ENCODE data around the gene IQGAP2. TPM values are rescaled to one million over a fixed set of nuclear protein-coding genes. Genes with fewer than 3 reads are reported as not detected.

The IQGAP2 gene
- total and polyA plus RNA-seq, 3 donors from 2014 or later, result 33.5 to 78.6 (median 60.2) TPM

- Histone ChIP-seq H3K36me3 (ENCODE audit: low read depth, missing control alignments) (no peaks in the 10 kb centered on the region), H3K4me3 (no peak overlapping the region), H3K27me3 (no peaks in the 10 kb centered on the region), H3K4me1 (no peaks in the 10 kb centered on the region), H3K9me3 (no peaks in the 10 kb centered on the region), H3K27ac (no peak overlapping the region)
- DNase-seq, result no peak
- 94% methylated on average over 5 of the region's 5 CpGs for WGBS, 2 donors
- TF ChIP-seq POLR2A (IDR thresholded peaks at IDR 0.05), result no peak
- intact Hi-C loops (cut with DNase I; ENCODE audit: low total_unique reads), result no loop called here
Observed at GRCh38 chr5:76620166-76620565, 217.1 kb downstream of the IQGAP2 start.

- H3K4me1 ChIP-seq, result no peaks in the 10 kb centered on the region
- H3K27me3 ChIP-seq, result no peaks in the 10 kb centered on the region
- no peaks in the 10 kb centered on the region for H3K9me3 ChIP-seq
- 92 to 94% methylated on average over 5 of the region's 5 CpGs for WGBS, 2 donors
- TF ChIP-seq CTCF (IDR thresholded peaks at IDR 0.05) (no peak), POLR2A (IDR thresholded peaks at IDR 0.05) (no peak)
- H3K27ac ChIP-seq, result no peak overlapping the region
- intact Hi-C loops (cut with DNase I; ENCODE audit: low total_unique reads), result no loop called here
- no peaks in the 10 kb centered on the region for H3K36me3 ChIP-seq (ENCODE audit: low read depth, missing control alignments)
- no peak overlapping the region for H3K4me3 ChIP-seq
- no peak for DNase-seq
Observed at GRCh38 chr5:76622076-76622475, 219.0 kb downstream of the IQGAP2 start.

DNA sequence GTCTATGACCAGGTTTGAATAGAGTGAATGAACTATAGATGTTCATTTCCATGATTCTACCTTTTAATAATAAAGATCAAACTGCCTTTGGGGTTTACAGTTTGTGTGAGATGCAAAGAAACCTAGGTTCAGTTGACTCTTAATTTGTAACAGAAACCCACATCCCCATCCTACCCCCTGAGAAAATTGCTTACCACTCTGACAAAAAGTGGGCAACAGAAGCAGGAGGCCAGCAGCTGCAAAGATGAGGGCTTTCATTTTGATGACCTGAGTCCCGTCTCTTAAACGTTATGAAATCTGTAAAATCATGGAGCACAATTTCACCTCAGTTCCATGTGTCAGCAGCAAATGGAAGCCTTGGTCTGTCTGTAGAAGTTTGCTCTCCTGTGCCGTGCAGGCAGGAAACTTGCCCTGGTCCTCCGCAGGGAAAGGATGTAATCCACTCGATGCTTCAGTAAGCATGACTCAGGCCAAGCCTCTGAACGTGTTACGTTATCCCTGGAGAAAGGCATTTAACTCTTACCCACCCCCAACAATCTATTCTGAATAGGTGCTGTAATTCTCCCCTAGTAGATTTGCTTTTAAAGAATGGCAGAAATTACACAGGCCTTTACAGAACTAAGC lies 220.0 kb downstream of the IQGAP2 start, which contains the start of gene F2RL2:
TSS of gene F2RL2 (minus strand) at position 431 of the 624 bp plus-strand sequence. CDS start at position 258, 173 bp downstream.
- no peaks in the 10 kb centered on the region for H3K9me3 ChIP-seq
- WGBS, 2 donors, result 39 to 56% methylated on average over 7 of the region's 7 CpGs
- H3K27me3 ChIP-seq, result no peaks in the 10 kb centered on the region
- no peak within 1 kb of the TSS for H3K27ac ChIP-seq
- no peak for DNase-seq
- no peaks in the 10 kb centered on the region for H3K4me1 ChIP-seq
- no peaks in the 10 kb centered on the region for H3K36me3 ChIP-seq (ENCODE audit: low read depth, missing control alignments)
- H3K4me3 ChIP-seq, result no peak within 1 kb of the TSS
- intact Hi-C loops (cut with DNase I; ENCODE audit: low total_unique reads), result no loop called here
- no peak for TF ChIP-seq CTCF (IDR thresholded peaks at IDR 0.05)
- TF ChIP-seq POLR2A (IDR thresholded peaks at IDR 0.05), result no peak

DNA sequence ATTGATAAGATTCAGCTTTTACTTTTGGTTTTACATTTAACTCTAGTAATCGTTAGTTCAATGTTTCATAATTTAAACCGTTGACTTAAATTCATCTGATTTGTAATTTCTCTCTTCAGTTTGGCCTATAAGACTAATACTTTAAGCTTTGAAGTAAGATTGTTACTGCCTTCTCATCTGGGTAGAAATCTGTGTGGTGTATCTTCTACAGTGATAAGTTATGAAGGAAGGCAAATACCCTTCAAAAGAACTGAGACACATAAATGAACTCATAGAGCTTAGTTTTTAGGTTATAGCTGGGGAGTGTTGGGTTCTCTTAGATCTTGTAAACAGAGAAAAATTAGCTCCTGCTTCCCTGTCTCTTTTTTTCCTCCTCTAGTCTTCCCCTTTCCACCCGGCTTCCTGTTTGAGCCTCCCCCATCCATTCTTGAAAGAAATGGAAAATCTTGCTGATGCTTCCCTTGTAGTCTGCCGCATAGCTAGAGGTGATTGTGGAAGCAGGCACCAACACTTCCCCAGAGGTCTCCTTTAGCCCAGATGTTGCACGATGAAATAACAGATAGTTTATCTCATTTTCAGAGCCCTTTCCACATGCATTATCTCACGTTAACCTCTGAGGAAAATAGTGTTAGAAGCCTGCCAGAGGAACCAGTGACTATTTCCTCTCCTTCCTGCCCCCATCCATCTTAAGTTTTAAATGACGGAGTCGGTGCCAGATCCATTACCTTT lies 222.2 kb downstream of the IQGAP2 start:
- Histone ChIP-seq H3K27ac (no peak overlapping the region), H3K4me1 (no peaks in the 10 kb centered on the region), H3K4me3 (no peak overlapping the region), H3K27me3 (no peaks in the 10 kb centered on the region), H3K36me3 (ENCODE audit: low read depth, missing control alignments) (no peaks in the 10 kb centered on the region), H3K9me3 (no peaks in the 10 kb centered on the region)
- DNase-seq, result no peak
- WGBS, 2 donors, result 61 to 64% methylated on average over 8 of the region's 8 CpGs
- TF ChIP-seq POLR2A (IDR thresholded peaks at IDR 0.05) (no peak), CTCF (IDR thresholded peaks at IDR 0.05) (no peak)
- intact Hi-C loops (cut with DNase I; ENCODE audit: low total_unique reads), result no loop called here

DNA sequence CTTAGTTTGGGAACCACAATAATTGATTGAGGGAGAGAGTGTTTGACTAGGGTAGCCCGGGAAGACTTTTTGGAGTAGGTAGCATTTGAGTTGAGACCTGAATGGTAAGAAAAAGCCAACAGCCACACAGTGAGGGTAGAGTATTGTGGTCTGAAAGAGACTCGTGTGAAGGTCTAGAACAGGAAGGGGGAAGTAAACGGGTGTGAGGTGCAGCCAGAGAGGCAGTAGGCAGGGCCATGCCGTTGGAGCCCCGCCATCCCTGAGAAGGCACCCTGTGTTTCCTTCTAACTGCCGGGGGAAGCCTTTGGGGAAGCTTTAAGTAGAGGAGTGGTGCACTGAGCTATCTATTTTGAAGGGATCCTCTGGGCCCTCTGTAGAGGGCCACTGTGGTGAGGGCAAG lies 223.7 kb downstream of the IQGAP2 start:
- WGBS, 2 donors, result 85 to 87% methylated on average over 6 of the region's 6 CpGs
- H3K4me1 ChIP-seq, result no peaks in the 10 kb centered on the region
- intact Hi-C loops (cut with DNase I; ENCODE audit: low total_unique reads), result no loop called here

More for the DNA sequence above, 223.7 kb downstream of the IQGAP2 start:
- no peak for TF ChIP-seq CTCF (IDR thresholded peaks at IDR 0.05)
- no peak for TF ChIP-seq POLR2A (IDR thresholded peaks at IDR 0.05)
- no peak overlapping the region for H3K27ac ChIP-seq
- no peak for DNase-seq
- no peaks in the 10 kb centered on the region for H3K9me3 ChIP-seq
- H3K4me3 ChIP-seq, result no peak overlapping the region
- no peaks in the 10 kb centered on the region for H3K36me3 ChIP-seq (ENCODE audit: low read depth, missing control alignments)
- no peaks in the 10 kb centered on the region for H3K27me3 ChIP-seq

All from testis (tissue), 3 donors.